Stomach (tissue), 4 donors: ENCODE measurements around the gene EXOC4.

Experiments
- POLR2A ChIP-seq, 4 donors: fragments of 450-650 bp; IDR thresholded peaks; one replicate each; pipeline ENCODE4 v1.6.1; 2016; ENCODE audit warnings: antibody characterized with exemption in 4 of 4, control low read depth in 2 of 4, mild to moderate bottlenecking in 1 of 4, moderate library complexity in 1 of 4
- POLR2AphosphoS5 ChIP-seq, 3 donors: sonication (generic); formaldehyde crosslinking; IDR thresholded peaks; one replicate each; pipeline ENCODE4 v1.6.1; 2016; ENCODE audit warnings: antibody characterized with exemption in 3 of 3
- TF ChIP-seq, protein P1 (sequence below), 7 experiments: fragments of 450-650 bp in 4 of 7; fragments of 200-600 bp in 3 of 7; sonication (generic) in 3 of 7; IDR thresholded peaks; one replicate each; pipeline ENCODE4 v1.5.1; 2016 to 2019; ENCODE audit warnings: antibody characterized with exemption in 7 of 7, control low read depth in 2 of 7, mild to moderate bottlenecking in 1 of 7

- TF ChIP-seq, protein P1, sequence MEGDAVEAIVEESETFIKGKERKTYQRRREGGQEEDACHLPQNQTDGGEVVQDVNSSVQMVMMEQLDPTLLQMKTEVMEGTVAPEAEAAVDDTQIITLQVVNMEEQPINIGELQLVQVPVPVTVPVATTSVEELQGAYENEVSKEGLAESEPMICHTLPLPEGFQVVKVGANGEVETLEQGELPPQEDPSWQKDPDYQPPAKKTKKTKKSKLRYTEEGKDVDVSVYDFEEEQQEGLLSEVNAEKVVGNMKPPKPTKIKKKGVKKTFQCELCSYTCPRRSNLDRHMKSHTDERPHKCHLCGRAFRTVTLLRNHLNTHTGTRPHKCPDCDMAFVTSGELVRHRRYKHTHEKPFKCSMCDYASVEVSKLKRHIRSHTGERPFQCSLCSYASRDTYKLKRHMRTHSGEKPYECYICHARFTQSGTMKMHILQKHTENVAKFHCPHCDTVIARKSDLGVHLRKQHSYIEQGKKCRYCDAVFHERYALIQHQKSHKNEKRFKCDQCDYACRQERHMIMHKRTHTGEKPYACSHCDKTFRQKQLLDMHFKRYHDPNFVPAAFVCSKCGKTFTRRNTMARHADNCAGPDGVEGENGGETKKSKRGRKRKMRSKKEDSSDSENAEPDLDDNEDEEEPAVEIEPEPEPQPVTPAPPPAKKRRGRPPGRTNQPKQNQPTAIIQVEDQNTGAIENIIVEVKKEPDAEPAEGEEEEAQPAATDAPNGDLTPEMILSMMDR (IDR thresholded peaks at IDR 0.05) = no peak
- no peak for TF ChIP-seq POLR2AphosphoS5 (IDR thresholded peaks at IDR 0.05)
- TF ChIP-seq POLR2A (IDR thresholded peaks at IDR 0.05) = no peak
Measured at GRCh38 chr7:133682364-133683181, 429.7 kb downstream of the EXOC4 start.
